Esophagus squamous epithelium (tissue), 4 donors: ENCODE measurements around the gene SLC38A4.

Experiments used
- CTCF ChIP-seq, 6 experiments: fragments of 450-650 bp in 4 of 6; fragments of 200-600 bp in 2 of 6; sonication (generic) in 2 of 6; IDR thresholded peaks; one replicate each; pipeline ENCODE4 v1.5.1; 2016 to 2019; ENCODE audit warnings: antibody characterized with exemption in 6 of 6, mild to moderate bottlenecking in 4 of 6, moderate library complexity in 4 of 6
- POLR2A ChIP-seq, 4 donors: fragments of 450-650 bp; IDR thresholded peaks; one replicate each; pipeline ENCODE4 v1.6.1; 2017; ENCODE audit warnings: antibody characterized with exemption in 4 of 4, mild to moderate bottlenecking in 4 of 4, moderate library complexity in 3 of 4

- no peak for TF ChIP-seq CTCF (IDR thresholded peaks at IDR 0.05)
- no peak for TF ChIP-seq POLR2A (IDR thresholded peaks at IDR 0.05)
Measured at GRCh38 chr12:46818642-46819041, 7.2 kb downstream of the SLC38A4 start.
